ENCODE measurements around the gene PLA2G1B.

The PLA2G1B gene

DNA sequence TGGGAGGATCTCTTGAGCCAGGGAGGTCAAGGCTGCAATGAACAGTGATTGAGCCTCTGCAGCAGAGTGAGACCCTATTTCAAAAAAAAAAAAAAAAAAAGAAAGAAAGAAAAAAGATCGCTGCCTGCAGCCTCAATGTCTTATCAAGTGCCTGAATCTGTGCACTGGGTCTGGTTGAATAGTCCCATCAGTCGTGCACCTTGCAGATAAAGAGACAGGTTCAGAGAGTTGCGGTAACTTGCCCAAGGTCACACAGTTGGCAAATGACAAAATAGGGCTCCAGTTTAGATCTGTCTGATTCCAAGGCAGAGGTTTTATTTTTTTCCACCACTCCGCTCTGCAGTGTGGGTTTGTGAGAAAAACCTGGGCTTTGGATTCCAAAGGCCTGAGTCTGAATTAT is 649 bp upstream of the PLA2G1B start:
- no peak for DNase-seq (ENCODE audit: low spot score)
- TF ChIP-seq, protein P1, sequence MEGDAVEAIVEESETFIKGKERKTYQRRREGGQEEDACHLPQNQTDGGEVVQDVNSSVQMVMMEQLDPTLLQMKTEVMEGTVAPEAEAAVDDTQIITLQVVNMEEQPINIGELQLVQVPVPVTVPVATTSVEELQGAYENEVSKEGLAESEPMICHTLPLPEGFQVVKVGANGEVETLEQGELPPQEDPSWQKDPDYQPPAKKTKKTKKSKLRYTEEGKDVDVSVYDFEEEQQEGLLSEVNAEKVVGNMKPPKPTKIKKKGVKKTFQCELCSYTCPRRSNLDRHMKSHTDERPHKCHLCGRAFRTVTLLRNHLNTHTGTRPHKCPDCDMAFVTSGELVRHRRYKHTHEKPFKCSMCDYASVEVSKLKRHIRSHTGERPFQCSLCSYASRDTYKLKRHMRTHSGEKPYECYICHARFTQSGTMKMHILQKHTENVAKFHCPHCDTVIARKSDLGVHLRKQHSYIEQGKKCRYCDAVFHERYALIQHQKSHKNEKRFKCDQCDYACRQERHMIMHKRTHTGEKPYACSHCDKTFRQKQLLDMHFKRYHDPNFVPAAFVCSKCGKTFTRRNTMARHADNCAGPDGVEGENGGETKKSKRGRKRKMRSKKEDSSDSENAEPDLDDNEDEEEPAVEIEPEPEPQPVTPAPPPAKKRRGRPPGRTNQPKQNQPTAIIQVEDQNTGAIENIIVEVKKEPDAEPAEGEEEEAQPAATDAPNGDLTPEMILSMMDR (IDR thresholded peaks at IDR 0.05; ENCODE audit: extremely low read depth, missing control alignments), result no peak

DNA sequence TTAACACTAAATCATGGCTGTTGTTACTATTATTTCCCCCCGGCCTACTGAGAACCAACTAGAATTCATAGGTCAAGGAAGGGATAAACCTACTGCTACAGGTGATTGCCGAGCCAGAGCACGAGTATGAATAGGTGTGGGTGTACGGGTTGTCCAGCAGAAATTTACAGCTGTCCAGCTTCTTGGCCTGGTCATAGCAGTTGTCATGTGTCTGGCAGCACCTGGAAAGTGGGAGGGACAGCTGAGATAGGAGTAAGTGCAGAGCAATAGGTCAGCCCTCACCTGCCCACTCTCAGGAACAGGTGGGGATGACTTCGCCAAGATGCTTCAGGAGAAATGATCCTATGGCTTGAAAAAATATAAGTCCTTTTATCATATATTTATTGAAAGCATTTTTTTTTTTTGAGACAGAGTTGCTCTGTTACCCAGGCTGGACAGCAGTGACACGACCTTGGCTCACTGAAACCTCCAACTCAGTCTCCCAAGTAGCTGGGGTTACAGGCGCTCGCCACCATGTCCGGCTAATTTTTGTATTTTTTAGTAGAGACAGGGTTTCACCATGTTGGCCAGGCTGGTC is 2.6 kb downstream of the PLA2G1B start:
- no peak for DNase-seq (ENCODE audit: low spot score)
- TF ChIP-seq, protein P1 (IDR thresholded peaks at IDR 0.05; ENCODE audit: extremely low read depth, missing control alignments), result no peak

DNA sequence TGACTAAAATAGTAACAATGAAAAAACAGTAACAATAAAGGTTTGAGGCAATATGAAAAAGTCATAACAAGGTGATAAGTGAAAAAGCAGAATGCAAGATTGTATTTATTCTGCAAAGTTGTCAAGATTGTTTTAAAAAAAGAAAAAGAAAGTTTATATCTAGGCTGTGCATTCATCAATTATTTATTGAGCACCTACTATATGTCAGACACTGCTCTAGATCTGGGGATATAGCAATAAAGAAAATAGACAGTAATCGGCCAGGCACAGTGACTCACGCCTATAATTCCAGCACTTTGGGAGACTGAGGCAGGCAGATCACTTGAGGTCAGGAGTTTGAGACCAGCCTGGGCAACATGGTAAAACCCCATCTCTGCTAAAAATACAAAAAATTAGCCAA is 3.8 kb downstream of the PLA2G1B start:
- no peak for DNase-seq (ENCODE audit: low spot score)
- TF ChIP-seq, protein P1 (IDR thresholded peaks at IDR 0.05; ENCODE audit: extremely low read depth, missing control alignments), result no peak

DNA sequence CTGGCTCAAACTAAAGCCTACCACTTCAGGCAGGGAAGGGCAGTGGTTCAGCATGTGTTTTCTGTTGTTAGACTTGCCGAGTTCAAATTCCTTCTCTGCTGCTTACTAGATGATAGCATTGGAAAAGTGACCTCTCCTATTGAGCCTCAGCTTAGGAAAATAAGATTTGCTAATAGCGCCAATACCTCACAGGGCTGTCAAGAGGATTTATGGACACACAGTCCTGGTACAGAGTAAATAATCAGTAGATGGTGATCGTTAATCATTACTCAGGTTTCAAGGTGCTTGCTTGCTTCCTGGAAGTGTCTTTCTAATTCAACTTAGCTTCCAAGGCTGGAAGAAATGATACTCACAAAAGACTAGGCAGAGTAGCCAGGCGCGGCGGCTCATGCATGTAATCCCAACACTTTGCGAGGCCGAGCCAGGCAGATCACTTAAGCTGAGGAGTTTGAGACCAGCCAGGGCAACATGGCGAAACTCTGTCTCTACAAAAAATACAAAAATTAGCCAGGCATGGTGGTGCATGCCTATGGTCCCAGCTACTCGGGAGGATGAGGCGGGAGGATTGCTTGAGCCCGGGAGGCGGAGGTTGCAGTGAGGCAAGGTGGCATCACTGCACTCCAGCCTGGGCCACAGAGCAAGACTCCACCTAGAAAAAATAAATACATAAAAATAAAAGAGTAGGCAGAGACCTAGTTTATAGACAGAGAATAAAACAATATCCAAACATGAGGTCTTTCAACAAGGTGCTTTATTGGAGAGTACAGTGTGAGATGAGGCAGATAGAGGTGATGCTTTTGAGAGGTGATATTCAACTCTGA is 6.0 kb downstream of the PLA2G1B start:
- DNase-seq (ENCODE audit: low spot score), result no peak
- TF ChIP-seq, protein P1 (IDR thresholded peaks at IDR 0.05; ENCODE audit: extremely low read depth, missing control alignments), result no peak

DNA sequence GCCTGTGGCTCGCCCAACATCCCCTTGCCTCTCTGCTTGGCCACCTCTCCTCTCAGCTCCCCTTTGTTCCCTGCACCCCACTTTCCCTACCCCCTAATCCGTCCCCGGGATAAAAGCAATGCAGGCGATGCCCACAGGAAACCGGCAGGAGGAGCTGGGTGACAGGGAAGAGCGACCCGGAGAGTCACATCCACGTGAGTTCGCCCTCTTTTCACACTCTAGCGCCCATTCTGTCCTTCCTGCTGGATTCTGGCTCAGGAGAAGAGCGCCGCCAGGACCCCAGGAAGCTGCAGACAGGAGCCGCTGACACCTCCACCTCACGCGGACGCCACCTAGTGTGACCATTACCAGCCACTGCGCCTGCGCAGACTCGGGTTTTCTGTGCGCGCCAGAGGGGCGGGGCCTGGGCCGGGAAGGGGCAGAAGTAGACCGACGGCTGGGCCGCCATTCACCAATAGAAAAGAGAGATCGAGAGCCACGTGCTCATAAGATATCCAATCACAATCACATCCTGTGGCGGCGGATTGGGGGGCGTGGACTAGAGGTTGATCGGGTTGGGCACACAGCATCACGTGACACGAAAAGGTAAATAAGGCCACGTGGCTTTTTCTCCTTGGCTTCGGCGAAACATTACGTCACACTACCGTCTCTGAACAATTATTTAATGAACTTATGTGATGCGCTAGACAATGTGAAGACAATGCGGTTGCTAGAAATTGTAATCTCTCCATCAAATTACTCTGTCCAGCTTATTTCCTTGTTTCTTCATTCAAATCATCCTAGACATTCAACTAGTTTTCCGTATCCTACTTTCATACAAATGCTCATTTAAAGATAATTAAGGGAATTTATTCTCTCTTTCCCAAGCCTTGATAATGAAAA is 10.1 kb downstream of the PLA2G1B start:
- TF ChIP-seq, protein P1 (IDR thresholded peaks at IDR 0.05; ENCODE audit: extremely low read depth, missing control alignments), result peak; percentile 22
- DNase-seq (ENCODE audit: low spot score), result peak; percentile 95

DNA sequence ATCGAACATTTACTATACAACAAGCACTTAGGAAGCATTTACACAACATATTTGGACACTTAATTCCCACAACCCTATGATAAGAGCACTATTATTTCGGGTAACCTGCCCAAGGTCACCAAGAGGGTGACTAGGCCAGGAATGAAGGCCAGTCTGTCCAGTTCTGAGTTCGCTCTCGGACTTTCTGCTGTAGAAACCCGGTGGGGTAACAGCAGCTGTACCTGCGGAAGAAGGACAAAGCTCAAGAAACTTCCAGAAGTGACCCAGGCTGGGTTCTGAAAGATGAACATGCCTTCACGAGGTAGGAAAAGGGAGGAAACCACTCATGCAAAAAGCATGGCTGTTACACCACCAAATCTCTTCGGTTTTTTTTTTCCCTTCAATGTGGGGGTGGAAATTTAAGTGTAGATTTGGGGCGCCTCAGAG is 10.8 kb downstream of the PLA2G1B start:
- TF ChIP-seq, protein P1 (IDR thresholded peaks at IDR 0.05; ENCODE audit: extremely low read depth, missing control alignments), result no peak
- DNase-seq (ENCODE audit: low spot score), result no peak

Measured in GM20000 (cell line).